Measurements from ENCODE around the gene HTT-AS.

HTT-AS gene

DNA sequence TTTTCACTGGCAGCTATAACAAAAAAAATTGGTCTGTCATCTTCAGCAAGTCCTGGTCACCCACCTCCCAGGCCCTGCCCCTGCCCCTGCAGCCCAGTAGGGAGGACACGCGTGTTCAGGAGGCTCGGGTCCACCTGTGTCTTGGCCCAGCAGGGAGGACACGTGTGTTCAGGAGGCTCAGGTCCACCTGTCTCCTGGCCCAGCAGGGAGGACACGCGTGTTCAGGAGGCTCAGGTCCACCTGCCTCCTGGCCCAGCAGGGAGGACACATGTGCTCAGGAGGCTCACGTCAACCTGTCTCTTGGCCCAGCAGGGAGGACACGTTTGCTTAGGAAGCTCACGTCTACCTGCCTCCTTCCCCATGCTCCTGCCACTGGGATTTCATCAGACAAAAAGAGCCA, 44.9 kb downstream of the HTT-AS start:
- DNase-seq, result no peak

DNA sequence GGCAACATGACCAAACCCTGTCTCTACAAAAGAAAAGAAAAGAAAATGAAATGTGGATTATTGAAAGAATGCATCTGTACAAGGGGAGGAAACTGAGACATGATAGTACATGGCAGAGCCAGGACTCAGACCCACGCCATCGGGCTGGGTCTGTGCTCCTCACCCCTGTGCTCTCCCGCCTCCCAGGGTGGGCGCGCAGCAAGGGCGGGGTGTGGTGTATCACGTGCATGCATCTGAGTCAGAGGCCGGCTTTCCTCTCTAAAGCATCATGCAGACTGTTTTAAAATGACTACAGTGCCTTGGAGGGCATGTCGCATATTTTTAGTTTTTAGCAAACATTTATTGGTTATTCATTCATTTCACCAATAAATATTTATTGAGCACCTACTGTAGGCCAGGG, 47.8 kb downstream of the HTT-AS start:
- DNase-seq, result no peak

DNA sequence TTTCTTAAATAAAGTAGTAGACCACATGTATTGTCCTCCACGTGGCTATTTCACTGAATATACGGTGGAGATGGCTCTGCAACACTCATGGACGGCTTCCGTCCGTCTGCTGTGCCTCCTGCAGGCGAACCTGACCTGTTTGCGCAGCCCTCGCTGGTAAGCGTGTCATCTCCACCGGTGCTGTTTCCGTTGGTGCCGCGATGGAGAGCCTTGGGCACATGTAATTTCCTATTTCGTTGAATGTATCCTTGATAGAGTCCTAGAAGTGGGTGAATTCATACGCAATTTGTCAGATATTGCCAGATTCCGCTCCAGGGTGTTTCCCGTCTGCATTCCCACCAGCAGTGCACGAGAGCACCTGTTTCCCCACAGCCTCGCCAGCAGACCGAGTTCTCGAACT, 48.5 kb downstream of the HTT-AS start:
- no peak for DNase-seq

DNA sequence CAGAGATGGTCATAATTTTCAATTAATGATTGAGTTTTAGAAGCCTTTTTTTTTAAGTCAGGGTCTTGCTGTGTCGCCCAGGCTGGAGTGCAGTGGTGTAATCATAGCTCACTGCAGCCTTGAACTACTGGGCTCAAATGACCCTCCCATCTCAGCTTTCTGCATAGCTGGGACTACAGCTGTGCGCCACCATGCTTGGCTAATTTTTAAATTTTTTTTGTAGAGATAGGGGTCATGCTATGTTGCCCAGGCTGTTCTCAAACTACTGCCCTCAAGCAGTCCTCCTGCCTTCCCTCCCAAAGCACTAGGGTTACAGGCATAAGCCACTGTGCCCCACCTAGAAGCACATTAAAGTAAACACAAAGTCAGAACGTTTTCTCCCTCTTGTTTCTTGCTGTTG, 51.7 kb downstream of the HTT-AS start:
- DNase-seq, result no peak

DNA sequence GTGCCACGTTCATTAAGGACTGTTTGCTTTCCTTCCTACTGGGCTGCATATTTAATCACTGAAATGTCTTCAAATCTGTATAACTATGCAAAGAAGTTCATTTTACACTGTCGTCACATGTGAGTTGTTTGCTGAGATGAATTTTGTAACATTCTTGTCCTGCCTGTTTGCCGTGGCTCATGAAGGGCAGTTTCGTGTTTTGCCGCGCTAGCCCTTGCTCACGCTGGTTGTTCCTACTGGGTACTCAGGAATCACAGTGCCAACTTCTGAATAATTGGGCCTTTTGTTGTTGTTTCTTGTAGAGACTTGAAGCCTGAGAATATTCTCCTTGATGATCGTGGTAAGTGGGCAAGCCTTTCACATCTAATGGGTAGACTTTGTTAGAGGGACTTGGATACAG, 52.2 kb downstream of the HTT-AS start:
- no peak for DNase-seq

DNA sequence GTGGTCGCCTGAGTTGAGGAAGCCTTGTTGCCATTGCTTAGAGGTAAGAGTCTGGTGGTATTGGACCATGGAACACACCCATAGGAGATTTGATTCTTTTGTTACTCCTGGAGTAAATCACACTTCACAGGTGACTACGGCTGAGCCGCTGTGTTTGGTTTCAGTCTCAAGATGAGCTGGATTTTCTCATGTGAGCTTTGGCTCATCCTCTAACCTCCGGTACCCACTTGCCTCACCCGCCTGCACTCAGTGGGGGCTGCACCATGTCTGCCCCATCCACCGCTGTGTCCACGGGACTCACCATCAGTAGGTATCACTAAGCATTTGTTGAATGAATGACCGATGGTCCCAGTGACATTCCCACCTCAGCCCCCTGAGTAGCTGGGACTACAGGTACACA, 52.7 kb downstream of the HTT-AS start:
- no peak for DNase-seq

DNA sequence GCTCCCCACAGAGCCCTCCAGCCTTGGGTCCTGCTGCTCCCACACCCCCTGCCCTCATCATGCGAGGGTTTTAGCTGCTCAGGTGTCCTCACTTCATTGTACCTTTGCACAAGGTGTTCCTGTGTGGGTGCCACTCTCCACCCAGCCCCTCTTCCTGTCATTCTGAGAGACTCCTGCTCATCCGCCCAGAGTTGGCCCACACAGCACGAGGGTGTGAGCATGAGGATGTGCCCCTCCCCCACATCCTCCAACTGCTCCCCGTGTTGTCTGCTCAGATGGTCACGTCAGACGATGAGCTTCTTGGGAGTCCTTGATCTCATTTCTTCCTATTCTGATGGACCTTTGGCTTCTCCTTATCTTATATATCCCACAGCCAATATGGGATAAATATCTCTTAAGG, 53.2 kb downstream of the HTT-AS start:
- no peak for DNase-seq

DNA sequence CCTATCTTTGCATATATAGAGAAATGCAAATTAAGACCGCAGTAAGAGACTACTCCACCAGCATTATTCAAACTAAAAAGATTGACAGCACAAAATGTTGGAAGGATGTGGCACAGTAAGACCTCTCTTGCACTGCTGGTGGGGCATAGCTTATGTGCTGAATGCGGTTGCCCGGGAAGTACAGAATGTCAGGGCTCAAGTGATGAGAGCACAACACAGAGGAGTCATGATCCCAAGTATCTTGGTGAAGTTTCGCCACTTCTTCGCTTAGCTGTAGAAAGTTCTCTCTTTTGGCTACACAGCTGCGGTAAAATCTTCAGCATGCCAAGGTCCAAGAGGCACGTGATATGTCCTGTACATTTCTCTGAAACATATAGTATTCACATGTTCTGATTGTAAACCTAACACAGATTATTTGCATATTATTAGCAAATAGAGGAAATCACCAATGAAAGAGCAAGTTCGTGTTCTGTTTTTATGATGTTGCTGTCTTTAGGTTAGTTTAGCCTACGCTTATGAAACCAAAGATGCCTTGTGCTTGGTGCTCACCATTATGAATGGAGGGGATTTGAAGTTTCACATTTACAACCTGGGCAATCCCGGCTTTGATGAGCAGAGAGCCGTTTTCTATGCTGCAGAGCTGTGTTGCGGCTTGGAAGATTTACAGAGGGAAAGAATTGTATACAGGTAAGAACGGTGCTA, 55.0 kb downstream of the HTT-AS start:
- no peak for DNase-seq

DNA sequence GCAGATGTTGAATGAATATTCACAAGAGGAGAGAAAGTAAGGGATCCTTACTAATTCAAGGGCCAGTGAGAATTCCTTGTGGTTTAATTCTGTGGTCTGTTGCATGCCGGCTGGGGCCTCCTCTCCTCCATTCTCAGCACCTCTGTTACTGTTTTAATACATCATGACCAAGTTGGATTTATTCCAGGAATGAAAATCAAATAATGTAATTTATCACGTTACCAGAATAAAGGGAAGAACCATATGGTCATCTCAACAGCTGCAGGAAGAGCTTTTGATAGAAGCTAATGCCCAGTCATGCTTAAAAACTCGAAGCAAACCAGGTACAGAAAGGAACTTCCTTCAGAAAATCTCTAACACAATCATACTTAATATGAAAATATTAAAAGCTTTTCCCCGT, 56.8 kb downstream of the HTT-AS start:
- no peak for DNase-seq

DNA sequence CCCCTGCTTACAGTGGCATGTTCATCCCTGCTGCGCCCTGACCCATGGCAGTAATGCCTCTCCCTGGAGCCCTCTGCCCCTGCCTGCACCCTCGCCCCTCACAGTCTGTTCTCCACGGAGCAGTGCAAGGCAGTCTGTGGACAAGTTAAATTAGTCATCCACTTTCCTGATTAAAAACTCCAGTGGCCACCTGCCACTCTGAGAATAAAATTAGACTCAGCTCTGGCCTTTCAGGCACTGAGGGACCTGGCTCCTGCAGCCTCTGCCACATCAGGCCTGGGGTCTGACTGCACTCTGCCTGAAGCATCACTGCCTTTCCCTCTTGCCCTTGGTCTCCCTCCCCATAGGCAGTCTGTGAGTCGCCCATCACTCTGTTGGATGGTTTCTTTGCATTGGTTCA, 57.4 kb downstream of the HTT-AS start:
- no peak for DNase-seq

DNA sequence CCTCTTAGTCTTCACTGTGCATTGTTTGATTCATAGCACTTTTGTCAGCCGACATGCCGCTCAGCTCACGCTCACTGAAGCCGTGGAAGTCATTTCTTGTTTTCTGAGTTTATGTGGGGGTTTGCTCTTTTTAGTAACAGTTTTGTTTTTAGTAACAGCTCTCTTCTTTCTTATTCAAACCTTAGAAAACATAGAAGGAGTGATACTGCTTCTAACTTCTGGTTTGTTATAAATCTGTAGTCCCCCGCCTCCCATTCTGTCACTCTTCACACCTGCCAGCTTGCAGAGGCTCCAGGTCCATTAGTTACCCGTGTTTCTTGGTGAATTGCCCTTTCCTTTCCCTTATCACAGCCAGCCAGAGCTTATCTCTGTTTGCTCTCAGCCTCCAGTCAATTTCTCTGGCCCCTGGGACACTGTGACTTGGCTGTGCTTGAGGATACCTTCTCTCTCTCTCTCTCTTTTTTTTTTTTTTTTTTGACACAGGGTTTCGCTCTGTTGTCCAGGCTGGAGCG, 60.4 kb downstream of the HTT-AS start:
- no peak for DNase-seq

Measured in CD4-positive, alpha-beta T cell treated with Interleukin-1 beta for 1 hour (primary cell).